DMS 273 (cell line): ENCODE measurements around the gene ZFAND6.

ENCODE experiments used
- DNase-seq: peaks from one replicate; lab custom pipeline; 2025; ENCODE audit not compliant: unreplicated experiment; lab: John Stamatoyannopoulos, UW

The ZFAND6 gene

GRCh38 chr15:80167936-80168335, 108.5 kb downstream of the ZFAND6 start:
- no peak for DNase-seq

GRCh38 chr15:80168421-80168820, 108.9 kb downstream of the ZFAND6 start:
- DNase-seq, result no peak

- no peak for DNase-seq
Measured at GRCh38 chr15:80169768-80170357, 110.4 kb downstream of the ZFAND6 start.

GRCh38 chr15:80170596-80170995, 111.1 kb downstream of the ZFAND6 start:
- no peak for DNase-seq

- DNase-seq, result no peak
Measured at GRCh38 chr15:80171787-80172186, 112.3 kb downstream of the ZFAND6 start.

GRCh38 chr15:80172401-80172800, 112.9 kb downstream of the ZFAND6 start:
- no peak for DNase-seq

GRCh38 chr15:80173022-80173759, 113.7 kb downstream of the ZFAND6 start:
- DNase-seq, result peak; percentile 75

- DNase-seq, result no peak
Measured at GRCh38 chr15:80174017-80174746, 114.7 kb downstream of the ZFAND6 start.

GRCh38 chr15:80175436-80175835, 116.0 kb downstream of the ZFAND6 start:
- no peak for DNase-seq

GRCh38 chr15:80176443-80176842, 117.0 kb downstream of the ZFAND6 start:
- no peak for DNase-seq

- DNase-seq, result no peak
Measured at GRCh38 chr15:80177156-80177555, 117.7 kb downstream of the ZFAND6 start.

GRCh38 chr15:80179025-80179759, 119.7 kb downstream of the ZFAND6 start:
- no peak for DNase-seq

GRCh38 chr15:80179935-80180334, 120.5 kb downstream of the ZFAND6 start:
- DNase-seq, result no peak

- DNase-seq, result no peak
Measured at GRCh38 chr15:80180468-80180867, 121.0 kb downstream of the ZFAND6 start.

- DNase-seq, result no peak
Measured at GRCh38 chr15:80180986-80181385, 121.5 kb downstream of the ZFAND6 start.

GRCh38 chr15:80182611-80183261, 123.3 kb downstream of the ZFAND6 start:
- peak; percentile 53 for DNase-seq

- no peak for DNase-seq
Measured at GRCh38 chr15:80183306-80183705, 123.8 kb downstream of the ZFAND6 start.

GRCh38 chr15:80183886-80184285, 124.4 kb downstream of the ZFAND6 start:
- DNase-seq, result peak; percentile 31

- DNase-seq, result no peak
Measured at GRCh38 chr15:80184554-80184953, 125.1 kb downstream of the ZFAND6 start.

- no peak for DNase-seq
Measured at GRCh38 chr15:80185152-80185551, 125.7 kb downstream of the ZFAND6 start.

GRCh38 chr15:80186066-80186465, 126.6 kb downstream of the ZFAND6 start:
- no peak for DNase-seq
